Raji (cell line): ENCODE measurements around the gene NCAN.

ENCODE experiments used
- POLR2A ChIP-seq: IDR thresholded peaks from 2 replicates; pipeline ENCODE4 v1.6.1; 2011; ENCODE audit warnings: low read depth, low read length, control low read depth; ENCODE audit not compliant: insufficient read depth

The NCAN gene

DNA sequence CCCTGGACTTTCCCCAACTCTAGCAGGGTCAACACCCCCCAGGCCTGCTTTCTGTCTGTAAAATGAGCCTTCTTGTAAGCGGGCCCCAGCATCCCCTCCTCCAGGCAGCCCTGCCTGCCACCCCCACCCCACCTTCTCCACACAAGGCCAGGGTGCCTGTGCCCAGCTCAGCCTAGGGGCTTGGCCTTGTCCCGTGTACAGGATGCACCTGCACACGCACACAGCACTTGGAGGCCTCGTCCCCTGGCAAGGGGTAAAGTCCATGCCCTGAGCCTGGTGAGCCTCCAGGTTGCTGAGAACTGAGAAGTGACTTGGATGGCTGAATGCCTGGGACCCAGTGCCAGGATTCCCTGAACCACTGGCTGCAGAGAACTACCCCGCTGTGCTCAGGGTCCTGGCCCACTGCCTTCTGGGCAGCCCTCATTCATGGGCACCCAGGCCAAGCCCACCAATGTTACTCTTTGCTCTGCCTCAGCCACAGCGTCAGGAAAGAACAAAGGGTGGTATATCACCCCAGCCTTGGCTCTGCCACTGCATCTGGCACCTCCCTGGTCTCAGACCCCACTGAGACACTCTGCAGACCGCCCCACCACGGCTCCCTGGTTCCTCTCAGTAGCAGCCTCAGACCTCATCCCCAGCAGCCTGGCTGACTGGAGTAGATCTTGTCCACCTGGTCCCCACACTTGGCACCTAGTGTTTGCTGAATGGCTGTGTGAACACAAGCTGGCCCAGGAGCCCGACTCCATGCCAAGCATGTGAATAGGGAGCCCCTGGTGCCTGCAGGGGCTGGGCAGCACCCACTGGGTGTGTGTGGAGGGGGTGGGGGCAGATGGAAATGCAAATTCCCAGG, 63.2 kb downstream of the NCAN start:
- no peak for TF ChIP-seq POLR2A

DNA sequence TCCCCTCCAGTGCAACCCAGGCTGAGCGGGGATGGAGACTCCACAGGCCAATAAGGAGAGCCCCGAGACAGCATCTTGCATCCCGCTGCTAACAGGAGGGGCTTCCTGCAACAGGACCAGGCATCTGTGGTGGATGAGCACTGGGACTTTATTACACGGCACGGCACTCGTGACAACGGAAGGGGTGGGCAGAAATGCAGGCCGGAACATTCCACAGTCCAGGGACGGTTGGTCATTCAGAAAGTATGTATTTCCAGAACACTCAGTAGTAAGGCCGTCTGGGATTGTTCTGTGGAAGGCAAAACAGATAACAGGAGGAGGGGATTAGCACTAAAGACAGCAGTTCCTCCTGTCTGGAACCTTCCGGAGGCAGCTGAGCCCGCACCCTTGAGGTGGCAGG, 64.6 kb downstream of the NCAN start:
- TF ChIP-seq POLR2A = no peak

DNA sequence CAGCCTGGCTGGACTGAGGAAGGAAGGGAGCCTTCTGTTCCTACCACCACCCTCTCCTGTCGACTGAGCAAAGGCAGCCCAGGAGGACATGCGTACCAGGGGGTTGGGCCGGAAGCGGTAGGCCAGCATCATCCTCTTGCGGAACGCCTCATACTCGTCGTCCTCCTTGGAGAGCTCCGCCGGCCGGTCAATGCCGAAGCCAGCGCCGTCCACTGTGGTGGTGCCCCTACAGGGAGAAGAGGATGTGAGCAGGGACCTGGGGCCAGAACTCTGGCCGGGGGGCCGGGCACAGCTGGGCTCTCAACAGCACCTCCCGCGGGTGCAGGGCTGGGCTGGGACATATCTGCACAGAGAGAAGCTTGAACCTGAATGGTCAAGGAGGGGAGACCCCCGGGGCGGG, 65.1 kb downstream of the NCAN start:
- no peak for TF ChIP-seq POLR2A

DNA sequence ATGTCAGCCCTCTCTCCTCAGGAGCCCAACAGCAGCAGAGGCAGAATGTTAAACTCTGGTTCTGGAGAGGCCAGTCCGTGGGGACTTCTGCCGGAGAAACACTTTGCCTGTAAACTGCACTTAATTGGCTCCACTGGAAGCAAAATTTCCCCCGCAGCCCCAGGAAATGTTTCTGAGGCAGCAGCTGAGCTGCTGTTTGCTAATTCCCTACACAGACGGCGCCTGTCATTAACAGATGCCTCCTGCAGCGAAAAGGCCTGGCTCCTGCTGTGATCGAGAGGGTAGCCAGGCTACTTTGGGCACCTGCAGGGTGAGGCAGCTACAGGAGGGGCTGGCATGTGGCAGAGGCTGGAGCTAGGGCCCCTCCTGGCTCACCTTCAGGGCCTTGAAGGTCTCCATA, 66.6 kb downstream of the NCAN start:
- no peak for TF ChIP-seq POLR2A

DNA sequence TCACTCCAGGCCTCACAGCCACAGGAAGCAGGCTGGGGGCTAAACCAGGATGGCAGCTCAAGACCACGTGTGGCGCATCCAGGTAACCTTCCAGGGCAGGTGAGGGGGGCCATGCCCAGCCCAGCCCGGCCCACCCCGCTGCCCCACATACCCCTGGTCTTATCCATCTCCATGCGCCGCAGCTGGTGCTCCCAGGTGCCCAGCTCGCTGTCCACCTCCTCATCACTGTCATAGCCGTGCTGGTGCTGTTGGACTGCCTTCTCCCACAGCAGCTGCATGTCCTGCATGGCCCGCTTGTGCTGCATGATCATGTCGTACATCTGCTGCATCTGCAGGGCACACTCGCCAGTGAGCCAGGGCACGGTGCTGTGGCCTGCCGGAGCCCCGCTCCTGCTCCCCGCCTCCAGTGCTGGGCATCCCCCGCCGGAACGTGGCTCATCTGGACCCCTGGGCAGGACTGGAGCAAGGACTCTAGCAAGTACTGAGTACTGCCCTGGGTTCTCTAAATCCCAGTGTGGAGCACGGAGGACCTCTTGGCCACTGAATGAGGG, 67.4 kb downstream of the NCAN start:
- TF ChIP-seq POLR2A = no peak

DNA sequence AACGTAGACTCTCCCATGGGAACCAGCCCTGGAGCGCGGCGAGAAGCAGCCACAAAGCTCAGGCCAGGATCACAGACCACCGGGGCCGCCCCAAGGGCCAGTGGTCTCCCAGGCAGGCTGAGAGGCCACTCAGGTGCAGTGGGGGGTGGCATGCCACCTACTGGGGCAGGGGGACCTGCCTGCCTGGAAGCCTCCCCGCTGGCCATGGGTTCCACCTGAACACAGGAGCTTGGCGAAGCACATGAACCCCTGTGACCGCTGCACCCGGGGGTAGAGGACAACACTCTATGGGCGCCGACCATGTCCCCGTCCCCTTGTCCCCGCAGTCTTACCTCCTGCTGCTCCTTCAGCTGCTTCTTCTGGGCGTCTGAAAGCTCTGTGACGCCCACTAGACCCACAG, 68.1 kb downstream of the NCAN start:
- TF ChIP-seq POLR2A = no peak

DNA sequence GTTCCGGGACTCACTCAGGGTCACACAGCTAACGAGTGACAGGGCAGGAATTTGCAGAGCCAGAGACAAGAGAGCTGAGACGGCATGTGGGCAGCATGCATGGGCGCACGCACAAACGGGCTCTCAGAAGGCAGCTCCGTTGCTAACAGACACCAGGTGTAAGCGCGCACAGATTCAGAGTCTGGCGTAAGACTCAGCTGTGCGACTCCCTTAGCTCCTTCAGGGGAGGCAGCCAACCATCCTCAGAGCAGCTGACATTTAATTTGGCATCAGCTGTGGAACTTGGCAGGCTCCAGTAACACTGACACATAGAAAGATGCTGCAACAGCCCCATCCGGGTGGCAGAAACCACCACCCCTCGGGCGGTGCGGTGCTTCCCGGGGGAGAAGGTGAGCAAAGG, 68.8 kb downstream of the NCAN start:
- no peak for TF ChIP-seq POLR2A

DNA sequence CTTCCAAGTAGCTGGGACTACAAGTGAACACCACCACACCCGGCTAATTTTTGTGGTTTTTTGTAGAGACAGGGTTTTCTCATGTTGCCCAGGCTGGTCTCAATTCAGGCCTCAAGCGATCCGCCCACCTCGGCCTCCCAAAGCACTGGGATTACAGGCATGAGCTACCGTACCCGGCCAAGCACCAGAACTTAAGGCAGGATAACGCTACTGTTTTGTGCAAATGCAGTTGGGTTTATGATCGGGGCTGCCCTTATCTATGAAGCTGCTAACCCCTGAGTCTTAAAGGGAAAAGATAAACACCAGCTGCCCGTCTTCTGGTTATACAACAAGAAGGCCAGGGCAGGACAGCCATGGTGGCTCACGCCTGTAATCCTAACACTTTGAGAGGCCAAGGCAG, 73.9 kb downstream of the NCAN start:
- TF ChIP-seq POLR2A = no peak

DNA sequence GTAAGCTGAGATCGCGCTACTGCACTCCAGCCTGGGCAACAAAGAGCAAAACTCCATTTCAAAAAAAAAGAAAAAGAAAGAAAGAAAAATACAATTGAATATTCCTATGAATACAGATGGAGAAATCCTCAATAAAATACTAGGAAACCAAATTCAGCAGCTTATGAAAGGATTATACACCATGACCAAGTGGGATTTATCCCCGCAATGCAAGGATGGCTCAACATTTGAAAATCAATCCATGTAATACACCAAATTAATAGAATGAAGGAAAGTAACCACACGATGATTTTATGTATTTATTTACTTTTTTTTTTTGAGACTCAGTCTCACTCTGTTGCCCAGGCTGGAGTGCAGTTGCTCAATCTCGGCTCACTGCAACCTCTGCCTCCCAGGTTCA, 80.8 kb downstream of the NCAN start:
- TF ChIP-seq POLR2A = no peak

DNA sequence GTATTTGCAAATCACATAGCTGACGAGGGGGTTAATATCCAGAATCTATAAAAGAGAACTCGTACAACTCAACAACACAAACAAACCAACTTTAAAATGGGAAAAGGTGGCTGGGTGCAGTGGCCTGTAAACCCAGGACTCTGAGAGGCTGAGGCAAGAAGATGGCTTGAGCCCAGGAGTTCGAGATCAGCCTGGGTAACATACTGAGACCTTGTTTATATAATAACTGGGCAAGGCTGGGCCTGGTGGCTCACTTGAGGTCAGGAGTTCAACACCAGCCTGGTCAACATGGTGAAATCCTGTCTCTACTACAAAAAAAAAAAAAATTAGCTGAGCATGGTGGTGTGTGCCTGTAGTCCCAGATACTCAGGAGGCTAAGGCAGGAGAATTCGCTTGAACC, 83.2 kb downstream of the NCAN start:
- TF ChIP-seq POLR2A = no peak

DNA sequence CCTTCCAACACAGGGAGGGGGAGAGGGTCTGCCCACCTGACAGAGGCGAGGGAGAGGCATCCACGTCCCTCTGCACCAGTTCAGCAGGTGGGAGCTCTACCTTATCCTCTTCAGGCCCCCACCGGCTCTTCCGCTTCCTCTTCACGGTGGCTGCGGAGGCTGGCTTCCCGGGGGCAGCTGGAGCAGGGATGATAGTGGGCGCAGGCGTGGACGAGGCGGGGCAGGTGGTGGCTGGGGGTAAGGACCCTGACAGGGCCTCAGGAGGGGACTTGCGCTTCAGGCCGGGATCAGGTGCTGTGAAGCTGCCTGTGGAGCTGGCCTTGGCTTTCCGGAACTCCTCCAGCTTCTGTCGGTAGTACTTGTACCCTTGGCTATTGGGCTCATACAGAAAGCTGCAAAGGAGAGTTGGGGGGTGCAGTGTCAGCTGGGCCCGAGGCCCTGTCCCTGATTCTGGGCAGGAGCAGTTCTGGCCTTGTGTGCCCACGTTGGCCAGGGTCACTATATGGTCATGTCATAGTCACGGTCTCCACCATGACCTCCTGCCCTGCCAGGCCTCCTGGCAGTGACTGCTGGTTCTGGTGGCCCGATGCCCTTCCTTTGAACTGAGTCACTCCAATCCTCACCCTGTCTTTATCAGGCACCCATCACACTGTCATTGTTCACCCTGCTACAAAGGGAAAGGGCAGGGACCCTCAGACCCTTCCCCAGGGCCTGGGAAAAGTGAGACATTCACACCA, 85.4 kb downstream of the NCAN start:
- TF ChIP-seq POLR2A = no peak

DNA sequence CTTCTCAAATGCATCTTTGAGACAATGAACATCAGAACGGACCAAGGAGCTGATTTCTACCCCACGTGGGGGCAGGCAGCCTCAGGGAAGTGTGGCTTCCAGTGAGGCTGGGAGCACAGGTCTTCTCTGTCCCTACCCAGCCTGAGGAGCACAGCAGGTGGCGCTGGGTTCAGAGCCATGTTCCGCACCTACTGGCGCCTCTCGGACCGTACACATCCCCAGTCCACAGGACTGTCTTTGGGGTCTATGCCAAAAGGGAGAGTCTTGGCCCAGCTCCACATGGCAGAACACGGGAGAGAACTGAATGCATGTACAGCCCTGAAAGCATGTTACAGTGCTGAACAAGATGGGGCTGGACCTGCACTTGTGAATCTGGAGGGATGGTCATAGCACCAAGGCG, 86.0 kb downstream of the NCAN start:
- no peak for TF ChIP-seq POLR2A

DNA sequence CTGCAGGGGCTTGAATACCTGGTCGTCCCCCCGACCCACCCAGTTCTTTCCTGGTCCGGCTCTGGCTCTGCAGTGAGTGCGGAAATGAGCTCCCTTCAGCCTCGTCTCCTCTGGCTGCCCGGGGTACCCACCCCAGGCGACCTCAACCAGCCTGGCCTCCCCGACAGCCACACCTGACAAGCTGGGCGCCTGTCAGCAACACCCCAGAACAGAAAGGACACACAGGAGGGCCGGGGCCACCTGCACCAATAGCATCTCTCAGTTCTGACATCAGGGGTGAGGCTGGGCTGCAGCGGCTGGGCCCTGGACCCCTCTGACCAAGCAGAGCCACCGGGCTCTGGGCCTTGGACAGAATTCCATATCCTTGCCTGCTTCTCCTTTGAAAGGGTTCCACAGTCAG, 88.9 kb downstream of the NCAN start:
- TF ChIP-seq POLR2A = no peak
